ENCODE data around the gene BPIFB1. TPM values are rescaled to one million over a fixed set of nuclear protein-coding genes. Genes with fewer than 3 reads are reported as not detected.

BPIFB1 gene
- total and polyA plus RNA-seq, 2 donors (not counting 3 experiments of a cell fraction or from before 2014, with no cell fraction given), result not detected

GRCh38 chr20:33316343-33316742 lies 33.3 kb downstream of the BPIFB1 start:
- H3K4me2 ChIP-seq (ENCODE audit: insufficient read depth, low read length), result no peak overlapping the region
- no peak for DNase-seq (ENCODE audit: low read depth, low spot score)
- H3K27ac ChIP-seq (ENCODE audit: insufficient read depth, low read depth, low read length), result no peak overlapping the region
- H3K79me2 ChIP-seq (ENCODE audit: control insufficient read depth, insufficient read depth, low read length), result no peaks in the 10 kb centered on the region
- no peak for TF ChIP-seq FOS (IDR thresholded peaks at IDR 0.05; ENCODE audit: borderline replicate concordance, insufficient read depth, low read length)
- TF ChIP-seq POLR2A (IDR thresholded peaks at IDR 0.05; ENCODE audit: low read depth, low read length), result no peak
- no peak for TF ChIP-seq CTCF (IDR thresholded peaks at IDR 0.05; ENCODE audit: extremely low read depth in 1 of 2, insufficient read depth in 1 of 2, low read depth in 1 of 2, low read length in 2 of 2)
- no peak for TF ChIP-seq MAX (IDR thresholded peaks at IDR 0.05; ENCODE audit: insufficient read depth, insufficient read length)
- no peak for TF ChIP-seq POLR2AphosphoS5 (IDR thresholded peaks at IDR 0.05; ENCODE audit: insufficient read depth, low read depth, low read length)
- no peak for TF ChIP-seq MYC (IDR thresholded peaks at IDR 0.05; ENCODE audit: low read depth, low read length)
- no peak for TF ChIP-seq JUN (IDR thresholded peaks at IDR 0.05; ENCODE audit: borderline replicate concordance, insufficient read depth, insufficient read length, low read depth)
- TF ChIP-seq GATA2 (IDR thresholded peaks at IDR 0.05; ENCODE audit: insufficient read depth, insufficient read length, low read depth, low read length), result no peak
- no peak for TF ChIP-seq EZH2 (IDR thresholded peaks at IDR 0.05; ENCODE audit: borderline replicate concordance, low read depth, low read length, severe bottlenecking)
- no peak overlapping the region for H2AFZ ChIP-seq (ENCODE audit: low read depth, low read length)
- no peaks in the 10 kb centered on the region for H4K20me1 ChIP-seq (replicated peaks; ENCODE audit: control insufficient read depth, extremely low read depth, insufficient read depth, low read length)
- dilution Hi-C loops (cut with MboI; ENCODE audit: extremely low pct_ligation_motif_present, low sequenced_read_pairs), result no loop called here
- no peak overlapping the region for H3K4me3 ChIP-seq (replicated peaks in 1 of 3; ENCODE audit: insufficient read depth in 1 of 3, low read depth in 1 of 3, low read length in 3 of 3)
- ChIA-PET POLR2A (no interaction called here), CTCF (interaction anchor here (1.0 kb wide), 1 partner anchor 16 kb away, joined by 3 read pairs; no protein-coding TSS in a partner anchor)
- H3K27me3 ChIP-seq (ENCODE audit: control insufficient read depth in 2 of 2, insufficient read depth in 2 of 2, low read length in 2 of 2), result peaks cover 3 to 5% of the 10 kb centered on the region in 2 experiments
- H3K4me1 ChIP-seq (ENCODE audit: control insufficient read depth, extremely low read depth, insufficient read depth, low read length), result no peaks in the 10 kb centered on the region
- H3K9me1 ChIP-seq (replicated peaks; ENCODE audit: control insufficient read depth, extremely low read depth, insufficient read depth, low read length), result no peaks in the 10 kb centered on the region
- no peak for FAIRE-seq
- no peak overlapping the region for H3K9ac ChIP-seq (replicated peaks; ENCODE audit: extremely low read depth, insufficient read depth, low read length)
- H3K36me3 ChIP-seq (ENCODE audit: control insufficient read depth in 2 of 2, extremely low read depth in 1 of 2, insufficient read depth in 2 of 2, low read length in 2 of 2), result no peaks in the 10 kb centered on the region
- intact Hi-C loops (cut with micrococcal nuclease), result no loop called here
- no peaks in the 10 kb centered on the region for H3K9me3 ChIP-seq (replicated peaks; ENCODE audit: control insufficient read depth, insufficient read depth, low read length)
- BruUV-seq (replicated peaks), result no TSS peak
